ENCODE measurements around the gene AIG1. TPM values are rescaled to one million over a fixed set of nuclear protein-coding genes. Genes with fewer than 3 reads are reported as not detected.

The AIG1 gene
- polyA plus RNA-seq, 1 experiment: 43.2 TPM

DNA sequence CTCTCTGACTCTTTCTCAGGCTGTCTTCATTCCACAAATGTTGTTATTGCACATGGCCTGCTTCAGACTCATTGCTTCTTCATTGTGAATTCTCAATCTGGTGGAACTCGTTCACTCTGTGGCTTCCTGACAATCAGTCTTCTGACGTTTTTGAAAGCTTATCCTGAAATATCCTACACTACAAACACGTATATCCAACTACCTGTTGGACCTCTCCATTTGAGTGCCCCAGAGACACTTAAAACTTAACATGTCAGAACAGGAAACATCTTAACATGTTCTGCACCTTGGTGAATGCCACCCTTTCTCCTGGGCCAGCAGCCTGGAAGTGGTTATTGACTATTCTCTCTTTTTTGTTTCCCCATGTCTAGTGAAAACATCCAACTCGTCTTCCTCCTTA lies 50.8 kb downstream of the AIG1 start:
- DNase-seq (ENCODE audit: low read depth): no peak
- no peak for TF ChIP-seq CTCF (IDR thresholded peaks at IDR 0.05; ENCODE audit: insufficient read depth, low read depth, low read length)
- no peaks in the 10 kb centered on the region for H3K36me3 ChIP-seq (ENCODE audit: control insufficient read depth, insufficient read depth, low read length)
- no peaks in the 10 kb centered on the region for H3K27me3 ChIP-seq (ENCODE audit: control insufficient read depth, insufficient read depth, low read length)
- no peak overlapping the region for H3K4me3 ChIP-seq (ENCODE audit: low read depth, low read length)
- POLR2A ChIA-PET: no interaction called here
- CTCF ChIA-PET: no interaction called here

- no peak for DNase-seq (ENCODE audit: low read depth)
- ChIA-PET POLR2A (no interaction called here), CTCF (no interaction called here)
- Histone ChIP-seq H3K36me3 (ENCODE audit: control insufficient read depth, insufficient read depth, low read length) (no peaks in the 10 kb centered on the region), H3K4me3 (ENCODE audit: low read depth, low read length) (no peak overlapping the region), H3K27me3 (ENCODE audit: control insufficient read depth, insufficient read depth, low read length) (no peaks in the 10 kb centered on the region)
- no peak for TF ChIP-seq CTCF (IDR thresholded peaks at IDR 0.05; ENCODE audit: insufficient read depth, low read depth, low read length)
Observed at GRCh38 chr6:143112084-143112768, 51.5 kb downstream of the AIG1 start.

- no peak for TF ChIP-seq CTCF (IDR thresholded peaks at IDR 0.05; ENCODE audit: insufficient read depth, low read depth, low read length)
- ChIA-PET POLR2A (no interaction called here), CTCF (no interaction called here)
- Histone ChIP-seq H3K4me3 (ENCODE audit: low read depth, low read length) (no peak overlapping the region), H3K27me3 (ENCODE audit: control insufficient read depth, insufficient read depth, low read length) (no peaks in the 10 kb centered on the region), H3K36me3 (ENCODE audit: control insufficient read depth, insufficient read depth, low read length) (no peaks in the 10 kb centered on the region)
- DNase-seq (ENCODE audit: low read depth): no peak
Observed at GRCh38 chr6:143112837-143113236, 52.1 kb downstream of the AIG1 start.

DNA sequence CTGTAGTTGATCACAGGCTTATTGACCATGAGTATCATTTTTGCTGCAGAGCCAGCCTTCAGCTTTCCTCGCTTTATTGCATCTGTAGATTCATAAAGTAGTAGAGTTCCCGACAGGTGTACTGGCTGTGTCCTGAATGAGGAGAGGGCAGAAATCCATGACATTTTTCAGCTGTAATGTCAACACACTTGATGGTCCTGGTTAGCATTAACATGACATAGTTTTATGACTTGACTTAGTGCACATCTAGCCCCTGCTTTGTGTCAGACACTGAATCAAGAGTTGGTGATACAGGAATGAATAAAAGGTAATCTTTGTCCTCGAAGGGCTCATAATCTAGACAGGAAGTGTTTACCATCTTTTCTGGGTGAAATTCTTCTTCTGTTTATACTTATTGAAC lies 55.0 kb downstream of the AIG1 start:
- ChIA-PET POLR2A (no interaction called here), CTCF (no interaction called here)
- Histone ChIP-seq H3K4me3 (ENCODE audit: low read depth, low read length) (no peak overlapping the region), H3K27me3 (ENCODE audit: control insufficient read depth, insufficient read depth, low read length) (no peaks in the 10 kb centered on the region), H3K36me3 (ENCODE audit: control insufficient read depth, insufficient read depth, low read length) (no peaks in the 10 kb centered on the region)
- no peak for DNase-seq (ENCODE audit: low read depth)
- TF ChIP-seq CTCF (IDR thresholded peaks at IDR 0.05; ENCODE audit: insufficient read depth, low read depth, low read length): no peak

DNA sequence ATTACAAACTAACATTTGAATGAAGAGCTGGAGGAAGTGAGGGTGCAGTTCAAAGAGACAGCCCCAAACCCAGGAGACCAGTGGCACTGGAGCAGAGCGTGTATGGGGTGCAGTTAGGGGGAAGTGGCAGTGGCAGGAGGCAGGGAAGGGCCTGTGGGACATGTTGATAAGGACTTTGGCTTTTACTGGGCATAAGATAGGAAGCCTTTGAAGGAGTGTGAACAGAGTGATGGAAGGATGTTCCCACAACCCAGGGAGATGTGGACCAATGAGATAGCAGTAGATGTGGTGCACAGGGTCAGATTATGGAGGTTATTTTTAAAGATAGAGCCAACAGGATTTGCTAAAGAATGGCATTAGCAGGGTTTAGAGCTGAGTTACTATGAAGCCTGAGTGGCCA lies 56.4 kb downstream of the AIG1 start:
- DNase-seq (ENCODE audit: low read depth): no peak
- Histone ChIP-seq H3K36me3 (ENCODE audit: control insufficient read depth, insufficient read depth, low read length) (no peaks in the 10 kb centered on the region), H3K4me3 (ENCODE audit: low read depth, low read length) (no peak overlapping the region), H3K27me3 (ENCODE audit: control insufficient read depth, insufficient read depth, low read length) (no peaks in the 10 kb centered on the region)
- POLR2A ChIA-PET: no interaction called here
- TF ChIP-seq CTCF (IDR thresholded peaks at IDR 0.05; ENCODE audit: insufficient read depth, low read depth, low read length): no peak
- CTCF ChIA-PET: no interaction called here
